Astrocyte (in vitro differentiated cells and primary cell): ENCODE data around the gene ZNF567. TPM values are rescaled to one million over a fixed set of nuclear protein-coding genes. Genes with fewer than 3 reads are reported as not detected.
"Not testable (repeated sequence)": the region's sequence is repeated elsewhere in the genome, so short reads cannot be mapped to it uniquely, and the experiment has no call there.

Source experiments
- DNase-seq: peaks from one replicate; pipeline ENCODE4 v3.0.0-alpha.2; 2010; ENCODE audit warnings: low read depth
- FAIRE-seq: peaks from 2 replicates; lab custom pipeline; 2011; peaks lifted over from hg19 to GRCh38; lab: Jason Lieb, UNC
- H2AFZ ChIP-seq: 2 replicates; pipeline ENCODE4 v1.6.0; 2012; ENCODE audit warnings: low read depth, low read length, inconsistent platforms
- H3K27ac ChIP-seq: 2 replicates; pipeline ENCODE4 v1.5.1; 2011; ENCODE audit warnings: low read depth, low read length, inconsistent platforms
- H3K27me3 ChIP-seq: 2 replicates; pipeline ENCODE4 v1.6.0; 2011; ENCODE audit warnings: low read length, inconsistent platforms; ENCODE audit not compliant: insufficient read depth
- H3K36me3 ChIP-seq: 2 replicates; pipeline ENCODE4 v1.5.1; 2011; ENCODE audit warnings: low read length, inconsistent platforms; ENCODE audit not compliant: insufficient read depth
- H3K4me1 ChIP-seq: 2 replicates; pipeline ENCODE4 v1.5.1; 2011; ENCODE audit warnings: low read length, inconsistent platforms; ENCODE audit not compliant: insufficient read depth
- H3K4me2 ChIP-seq: 2 replicates; pipeline ENCODE4 v1.6.0; 2012; ENCODE audit warnings: low read length, inconsistent platforms
- H3K4me3 ChIP-seq: 2 replicates; pipeline ENCODE4 v1.5.1; 2011; ENCODE audit warnings: low read depth, mild to moderate bottlenecking, low read length, inconsistent platforms; ENCODE audit not compliant: insufficient read depth
- H3K79me2 ChIP-seq: 2 replicates; pipeline ENCODE4 v1.6.0; 2012; ENCODE audit warnings: mild to moderate bottlenecking, low read length, inconsistent platforms; ENCODE audit not compliant: insufficient read depth
- H3K9ac ChIP-seq: 2 replicates; pipeline ENCODE4 v1.6.0; 2012; ENCODE audit warnings: mild to moderate bottlenecking, low read length, inconsistent platforms
- H3K9me3 ChIP-seq: 2 replicates; pipeline ENCODE4 v1.5.1; 2012; ENCODE audit warnings: low read depth, mild to moderate bottlenecking, low read length, inconsistent platforms; ENCODE audit not compliant: insufficient read depth
- H4K20me1 ChIP-seq: 2 replicates; pipeline ENCODE4 v1.6.0; 2012; ENCODE audit warnings: low read length, inconsistent platforms; ENCODE audit not compliant: insufficient read depth
- H3K27ac Mint-ChIP-seq: one replicate; pipeline ENCODE4 v1.8.0; 2021; ENCODE audit warnings: mild to moderate bottlenecking, mixed read lengths; ENCODE audit not compliant: unreplicated experiment
- H3K27me3 Mint-ChIP-seq: one replicate; pipeline ENCODE4 v1.8.0; 2021; ENCODE audit warnings: low read depth, mixed read lengths; ENCODE audit not compliant: unreplicated experiment
- H3K36me3 Mint-ChIP-seq: one replicate; pipeline ENCODE4 v1.8.0; 2021; ENCODE audit warnings: low read depth, mixed read lengths; ENCODE audit not compliant: unreplicated experiment
- H3K4me1 Mint-ChIP-seq: one replicate; pipeline ENCODE4 v1.8.0; 2021; ENCODE audit warnings: low read depth, mixed read lengths; ENCODE audit not compliant: unreplicated experiment
- H3K4me3 Mint-ChIP-seq: one replicate; pipeline ENCODE4 v1.8.0; 2021; ENCODE audit warnings: mild to moderate bottlenecking, moderate library complexity, mixed read lengths; ENCODE audit not compliant: unreplicated experiment
- H3K9me3 Mint-ChIP-seq: one replicate; pipeline ENCODE4 v1.8.0; 2021; ENCODE audit warnings: mild to moderate bottlenecking, mixed read lengths; ENCODE audit not compliant: unreplicated experiment
- CTCF ChIP-seq: IDR thresholded peaks from 2 replicates; pipeline ENCODE4 v1.5.1; 2011; ENCODE audit warnings: low read depth, mild to moderate bottlenecking, inconsistent platforms, low read length, moderate library complexity; ENCODE audit not compliant: insufficient read depth
- EZH2 ChIP-seq: IDR thresholded peaks from 2 replicates; pipeline ENCODE4 v1.6.1; 2012; ENCODE audit warnings: mild to moderate bottlenecking, low read length, inconsistent platforms; ENCODE audit not compliant: insufficient read depth
- total RNA-seq: library from RNA; stranded (reverse); gene quantifications from 2 replicates; pipeline ENCODE4 v1.2.1, GENCODE V29; 2021

ZNF567 gene
- total RNA-seq, 1 donor from 2014 or later, result 7.1 TPM

- peaks cover 55% of the 10 kb centered on the region for H3K9me3 ChIP-seq
- DNase-seq (peak; percentile 10), FAIRE-seq (peak; percentile 39)
- H3K27ac ChIP-seq, result no peak overlapping the region
- peaks cover 36% of the 10 kb centered on the region for H3K36me3 ChIP-seq
- H3K4me1 ChIP-seq, result no peaks in the 10 kb centered on the region
- Mint-ChIP-seq H3K27ac (no peak overlapping the region), H3K36me3 (peaks cover 76% of the 10 kb centered on the region), H3K27me3 (no peaks in the 10 kb centered on the region), H3K4me1 (no peaks in the 10 kb centered on the region), H3K9me3 (peaks cover 74% of the 10 kb centered on the region), H3K4me3 (no peak overlapping the region)
- H3K27me3 ChIP-seq, result no peaks in the 10 kb centered on the region
- no peak overlapping the region for H3K9ac ChIP-seq
- no peaks in the 10 kb centered on the region for H3K79me2 ChIP-seq
- no peak overlapping the region for H3K4me3 ChIP-seq
- H2AFZ ChIP-seq, result no peak overlapping the region
- no peaks in the 10 kb centered on the region for H4K20me1 ChIP-seq
- H3K4me2 ChIP-seq, result no peak overlapping the region
- TF ChIP-seq EZH2 (no peak), CTCF (no peak)
These were observed 32.5 kb downstream of the ZNF567 start for GRCh38 chr19:36719687-36720556.

GRCh38 chr19:36736166-36736565, 48.8 kb downstream of the ZNF567 start:
- Mint-ChIP-seq H3K9me3 (peaks cover 56% of the 10 kb centered on the region), H3K36me3 (peaks cover 47% of the 10 kb centered on the region)
- not testable (repeated sequence) for H3K4me3 ChIP-seq, DNase-seq, H3K27me3 Mint-ChIP-seq, H3K27ac Mint-ChIP-seq, H3K9ac ChIP-seq, H4K20me1 ChIP-seq, H3K36me3 ChIP-seq, H3K79me2 ChIP-seq, H3K4me1 ChIP-seq, H3K27me3 ChIP-seq, H3K4me2 ChIP-seq, H3K4me1 Mint-ChIP-seq, FAIRE-seq, H3K4me3 Mint-ChIP-seq, H3K27ac ChIP-seq, H2AFZ ChIP-seq
- H3K9me3 ChIP-seq, result peaks cover 20% of the 10 kb centered on the region

- Histone ChIP-seq H3K4me1 (no peaks in the 10 kb centered on the region), H3K79me2 (no peaks in the 10 kb centered on the region), H3K9ac (no peak overlapping the region), H3K36me3 (peaks cover 47% of the 10 kb centered on the region), H3K4me2 (no peak overlapping the region), H3K27me3 (no peaks in the 10 kb centered on the region), H4K20me1 (no peaks in the 10 kb centered on the region), H2AFZ (no peak overlapping the region), H3K4me3 (no peak overlapping the region), H3K27ac (no peak overlapping the region), H3K9me3 (peaks cover 71% of the 10 kb centered on the region)
- Mint-ChIP-seq H3K4me1 (no peaks in the 10 kb centered on the region), H3K4me3 (no peak overlapping the region), H3K27me3 (no peaks in the 10 kb centered on the region), H3K36me3 (peaks cover 72% of the 10 kb centered on the region), H3K27ac (no peak overlapping the region), H3K9me3 (peaks cover 81% of the 10 kb centered on the region)
- DNase-seq (no peak), FAIRE-seq (no peak)
- TF ChIP-seq EZH2 (no peak), CTCF (no peak)
These were observed 58.5 kb downstream of the ZNF567 start for GRCh38 chr19:36745870-36746269.
